ENCODE results near the gene PRRC1. TPM values are rescaled to one million over a fixed set of nuclear protein-coding genes. Genes with fewer than 3 reads are reported as not detected.

Gene PRRC1
- total RNA-seq, 1 donor from 2014 or later = 85.8 TPM

- H3K27me3 Mint-ChIP-seq (ENCODE audit: low read depth) = no peaks in the 10 kb centered on the region
- H3K36me3 Mint-ChIP-seq = no peaks in the 10 kb centered on the region
- peaks cover 9% of the 10 kb centered on the region for H3K4me1 Mint-ChIP-seq
- H3K9me3 Mint-ChIP-seq = no peaks in the 10 kb centered on the region
- no peak for TF ChIP-seq CTCF (IDR thresholded peaks at IDR 0.05; ENCODE audit: unreplicated experiment)
- no peak overlapping the region for H3K27ac Mint-ChIP-seq
- DNase-seq (ENCODE audit: low spot score in 2 of 2, unreplicated experiment in 2 of 2) = no peak
- H3K4me3 Mint-ChIP-seq = no peak overlapping the region
Observed at GRCh38 chr5:127599320-127599719, 81.9 kb downstream of the PRRC1 start.

GRCh38 chr5:127599847-127600246 is 82.4 kb downstream of the PRRC1 start:
- Mint-ChIP-seq H3K36me3 (no peaks in the 10 kb centered on the region), H3K9me3 (no peaks in the 10 kb centered on the region), H3K27ac (no peak overlapping the region), H3K27me3 (ENCODE audit: low read depth) (no peaks in the 10 kb centered on the region), H3K4me1 (peaks cover 9% of the 10 kb centered on the region), H3K4me3 (no peak overlapping the region)
- DNase-seq (ENCODE audit: low spot score in 2 of 2, unreplicated experiment in 2 of 2) = no peak
- TF ChIP-seq CTCF (IDR thresholded peaks at IDR 0.05; ENCODE audit: unreplicated experiment) = no peak

GRCh38 chr5:127601111-127601510 is 83.7 kb downstream of the PRRC1 start:
- no peak overlapping the region for H3K4me3 Mint-ChIP-seq
- DNase-seq (ENCODE audit: low spot score in 2 of 2, unreplicated experiment in 2 of 2) = no peak
- H3K27me3 Mint-ChIP-seq (ENCODE audit: low read depth) = no peaks in the 10 kb centered on the region
- H3K27ac Mint-ChIP-seq = no peak overlapping the region
- H3K36me3 Mint-ChIP-seq = no peaks in the 10 kb centered on the region
- peaks cover 7% of the 10 kb centered on the region for H3K4me1 Mint-ChIP-seq
- no peaks in the 10 kb centered on the region for H3K9me3 Mint-ChIP-seq
- no peak for TF ChIP-seq CTCF (IDR thresholded peaks at IDR 0.05; ENCODE audit: unreplicated experiment)

GRCh38 chr5:127601601-127602000 is 84.2 kb downstream of the PRRC1 start:
- Mint-ChIP-seq H3K27ac (no peak overlapping the region), H3K4me1 (peaks cover 2% of the 10 kb centered on the region), H3K4me3 (no peak overlapping the region), H3K27me3 (ENCODE audit: low read depth) (no peaks in the 10 kb centered on the region), H3K9me3 (no peaks in the 10 kb centered on the region), H3K36me3 (no peaks in the 10 kb centered on the region)
- no peak for TF ChIP-seq CTCF (IDR thresholded peaks at IDR 0.05; ENCODE audit: unreplicated experiment)
- no peak for DNase-seq (ENCODE audit: low spot score in 2 of 2, unreplicated experiment in 2 of 2)

GRCh38 chr5:127602481-127602880 is 85.0 kb downstream of the PRRC1 start:
- Mint-ChIP-seq H3K9me3 (no peaks in the 10 kb centered on the region), H3K27ac (no peak overlapping the region), H3K36me3 (no peaks in the 10 kb centered on the region), H3K4me1 (peaks cover 2% of the 10 kb centered on the region), H3K4me3 (no peak overlapping the region), H3K27me3 (ENCODE audit: low read depth) (no peaks in the 10 kb centered on the region)
- no peak for DNase-seq (ENCODE audit: low spot score in 2 of 2, unreplicated experiment in 2 of 2)
- no peak for TF ChIP-seq CTCF (IDR thresholded peaks at IDR 0.05; ENCODE audit: unreplicated experiment)

Measured in mesothelial cell of epicardium (in vitro differentiated cells).